WTC11 (cell line): ENCODE data around the gene M1AP. TPM values are rescaled to one million over a fixed set of nuclear protein-coding genes. Genes with fewer than 3 reads are reported as not detected.

Experiments
- ATAC-seq: fragments of 200-7000 bp; cut with Tn5 transposase; 2 replicates; pipeline ENCODE4 v1.10.0; 2021; ENCODE audit warnings: mild to moderate bottlenecking, moderate library complexity
- CTCF ChIA-PET: fragments of 300-600 bp; sonication (Branson Sonifier 250); formaldehyde crosslinking; loops from one replicate; lab custom pipeline; 2021; ENCODE audit warnings: antibody characterized with exemption; lab: Charles Lee
- POLR2A ChIA-PET: fragments of 350-600 bp; sonication (Branson Sonifier 250); formaldehyde crosslinking; loops from one replicate; lab custom pipeline; 2021; ENCODE audit warnings: antibody characterized with exemption; lab: Charles Lee
- DNase-seq: peaks from one replicate; pipeline ENCODE4 v3.0.0; 2021; ENCODE audit warnings: low spot score
- H3K27ac Mint-ChIP-seq: 2 replicates; pipeline ENCODE4 v1.8.0; 2021; ENCODE audit warnings: mixed read lengths
- H3K27me3 Mint-ChIP-seq: 2 replicates; pipeline ENCODE4 v1.8.0; 2021; ENCODE audit warnings: low read depth, mild to moderate bottlenecking, moderate library complexity, mixed read lengths
- H3K36me3 Mint-ChIP-seq: 2 replicates; pipeline ENCODE4 v1.8.0; 2021; ENCODE audit warnings: mixed read lengths
- H3K4me1 Mint-ChIP-seq: 2 replicates; pipeline ENCODE4 v1.8.0; 2022; ENCODE audit warnings: mixed read lengths
- H3K4me3 Mint-ChIP-seq: 2 replicates; pipeline ENCODE4 v1.8.0; 2021; ENCODE audit warnings: mild to moderate bottlenecking, moderate library complexity, mixed read lengths
- H3K9me3 Mint-ChIP-seq: 2 replicates; pipeline ENCODE4 v1.8.0; 2021; ENCODE audit warnings: mixed read lengths
- ARID4B ChIP-seq: sonication (generic); formaldehyde crosslinking; IDR thresholded peaks from 2 replicates; pipeline ENCODE4 v1.8.0; 2023; ENCODE audit warnings: missing genetic modification reagents, mild to moderate bottlenecking, borderline replicate concordance
- ATF1 ChIP-seq: sonication (generic); formaldehyde crosslinking; IDR thresholded peaks from 2 replicates; pipeline ENCODE4 v1.8.1; 2023; ENCODE audit warnings: mild to moderate bottlenecking, moderate library complexity, missing genetic modification reagents
- ATF6 ChIP-seq: sonication (generic); formaldehyde crosslinking; IDR thresholded peaks from 2 replicates; pipeline ENCODE4 v1.8.1; 2023; ENCODE audit warnings: mild to moderate bottlenecking, missing genetic modification reagents
- CREM ChIP-seq: sonication (generic); formaldehyde crosslinking; IDR thresholded peaks from 2 replicates; pipeline ENCODE4 v1.8.1; 2022; ENCODE audit warnings: mild to moderate bottlenecking, missing genetic modification reagents, moderate library complexity
- E2F1 ChIP-seq: sonication (generic); formaldehyde crosslinking; IDR thresholded peaks from 2 replicates; pipeline ENCODE4 v1.8.0; 2022; ENCODE audit warnings: mild to moderate bottlenecking, missing genetic modification reagents
- GTF2I ChIP-seq: fragments of 250-450 bp; sonication (Bioruptor Pico); conservative IDR thresholded peaks from 2 replicates; pipeline ENCODE4 v1.4.0; 2021; ENCODE audit warnings: mild to moderate bottlenecking
- MXD4 ChIP-seq: fragments of 250-450 bp; sonication (Bioruptor Pico); IDR thresholded peaks from 2 replicates; pipeline ENCODE4 v1.8.0; 2021; ENCODE audit warnings: mild to moderate bottlenecking, moderate library complexity, borderline replicate concordance
- MYBL2 ChIP-seq: sonication (generic); formaldehyde crosslinking; IDR thresholded peaks from 2 replicates; pipeline ENCODE4 v1.8.1; 2023; ENCODE audit warnings: mild to moderate bottlenecking, moderate library complexity, missing genetic modification reagents
- NFE2L1 ChIP-seq: sonication (generic); formaldehyde crosslinking; IDR thresholded peaks from 2 replicates; pipeline ENCODE4 v1.8.1; 2023; ENCODE audit warnings: missing genetic modification reagents
- SP1 ChIP-seq: sonication (generic); formaldehyde crosslinking; conservative IDR thresholded peaks from 2 replicates; pipeline ENCODE4 v1.8.1; 2022; ENCODE audit warnings: missing genetic modification reagents
- USF2 ChIP-seq: sonication (generic); formaldehyde crosslinking; IDR thresholded peaks from 2 replicates; pipeline ENCODE4 v1.8.1; 2023; ENCODE audit warnings: mild to moderate bottlenecking, missing genetic modification reagents, moderate library complexity
- ZBTB21 ChIP-seq: sonication (generic); formaldehyde crosslinking; IDR thresholded peaks from 2 replicates; pipeline ENCODE4 v1.8.1; 2023; ENCODE audit warnings: mild to moderate bottlenecking, missing genetic modification reagents, borderline replicate concordance
- ZBTB43 ChIP-seq: sonication (generic); formaldehyde crosslinking; IDR thresholded peaks from 2 replicates; pipeline ENCODE4 v1.8.1; 2023; ENCODE audit warnings: mild to moderate bottlenecking, missing genetic modification reagents
- ZNF121 ChIP-seq: sonication (generic); formaldehyde crosslinking; IDR thresholded peaks from 2 replicates; pipeline ENCODE4 v1.8.0; 2023; ENCODE audit warnings: missing genetic modification reagents
- ZNF138 ChIP-seq: sonication (generic); formaldehyde crosslinking; conservative IDR thresholded peaks from 2 replicates; pipeline ENCODE4 v1.8.1; 2022; ENCODE audit warnings: mild to moderate bottlenecking, moderate library complexity, missing genetic modification reagents
- ZNF232 ChIP-seq: sonication (generic); formaldehyde crosslinking; IDR thresholded peaks from 2 replicates; pipeline ENCODE4 v1.8.0; 2022; ENCODE audit warnings: mild to moderate bottlenecking, missing genetic modification reagents
- ZNF671 ChIP-seq: fragments of 250-450 bp; sonication (Bioruptor Pico); IDR thresholded peaks from 2 replicates; pipeline ENCODE4 v1.8.0; 2021; ENCODE audit warnings: mild to moderate bottlenecking
- total RNA-seq: library from RNA; stranded (reverse); gene quantifications from 3 replicates; pipeline ENCODE4 v1.2.3, GENCODE V29; 2021
- TF ChIP-seq, protein P1 (sequence below): fragments of 250-450 bp; sonication (Bioruptor Pico); IDR thresholded peaks from 2 replicates; pipeline ENCODE4 v1.9.0; 2021; ENCODE audit warnings: mild to moderate bottlenecking, borderline replicate concordance
- TF ChIP-seq, protein P2 (sequence below): sonication (generic); formaldehyde crosslinking; IDR thresholded peaks from 2 replicates; pipeline ENCODE4 v1.8.0; 2022; ENCODE audit warnings: mild to moderate bottlenecking, missing genetic modification reagents
- TF ChIP-seq, protein P3 (sequence below): fragments of 250-450 bp; sonication (Bioruptor Pico); IDR thresholded peaks from 2 replicates; pipeline ENCODE4 v1.9.0; 2021; ENCODE audit warnings: mild to moderate bottlenecking

Gene M1AP
- total RNA-seq, 1 experiment from 2014 or later, result 5.9 TPM

GRCh38 chr2:74558284-74559230 is 89.6 kb downstream of the M1AP start (continued):
- TF ChIP-seq NFE2L1 (CRISPR knock-in tag) (no peak), ATF6 (CRISPR knock-in tag) (no peak), ZNF138 (CRISPR knock-in tag) (no peak), USF2 (CRISPR knock-in tag) (no peak), ZNF232 (no peak), MXD4 (CRISPR knock-in tag) (no peak)
- TF ChIP-seq, protein P1, sequence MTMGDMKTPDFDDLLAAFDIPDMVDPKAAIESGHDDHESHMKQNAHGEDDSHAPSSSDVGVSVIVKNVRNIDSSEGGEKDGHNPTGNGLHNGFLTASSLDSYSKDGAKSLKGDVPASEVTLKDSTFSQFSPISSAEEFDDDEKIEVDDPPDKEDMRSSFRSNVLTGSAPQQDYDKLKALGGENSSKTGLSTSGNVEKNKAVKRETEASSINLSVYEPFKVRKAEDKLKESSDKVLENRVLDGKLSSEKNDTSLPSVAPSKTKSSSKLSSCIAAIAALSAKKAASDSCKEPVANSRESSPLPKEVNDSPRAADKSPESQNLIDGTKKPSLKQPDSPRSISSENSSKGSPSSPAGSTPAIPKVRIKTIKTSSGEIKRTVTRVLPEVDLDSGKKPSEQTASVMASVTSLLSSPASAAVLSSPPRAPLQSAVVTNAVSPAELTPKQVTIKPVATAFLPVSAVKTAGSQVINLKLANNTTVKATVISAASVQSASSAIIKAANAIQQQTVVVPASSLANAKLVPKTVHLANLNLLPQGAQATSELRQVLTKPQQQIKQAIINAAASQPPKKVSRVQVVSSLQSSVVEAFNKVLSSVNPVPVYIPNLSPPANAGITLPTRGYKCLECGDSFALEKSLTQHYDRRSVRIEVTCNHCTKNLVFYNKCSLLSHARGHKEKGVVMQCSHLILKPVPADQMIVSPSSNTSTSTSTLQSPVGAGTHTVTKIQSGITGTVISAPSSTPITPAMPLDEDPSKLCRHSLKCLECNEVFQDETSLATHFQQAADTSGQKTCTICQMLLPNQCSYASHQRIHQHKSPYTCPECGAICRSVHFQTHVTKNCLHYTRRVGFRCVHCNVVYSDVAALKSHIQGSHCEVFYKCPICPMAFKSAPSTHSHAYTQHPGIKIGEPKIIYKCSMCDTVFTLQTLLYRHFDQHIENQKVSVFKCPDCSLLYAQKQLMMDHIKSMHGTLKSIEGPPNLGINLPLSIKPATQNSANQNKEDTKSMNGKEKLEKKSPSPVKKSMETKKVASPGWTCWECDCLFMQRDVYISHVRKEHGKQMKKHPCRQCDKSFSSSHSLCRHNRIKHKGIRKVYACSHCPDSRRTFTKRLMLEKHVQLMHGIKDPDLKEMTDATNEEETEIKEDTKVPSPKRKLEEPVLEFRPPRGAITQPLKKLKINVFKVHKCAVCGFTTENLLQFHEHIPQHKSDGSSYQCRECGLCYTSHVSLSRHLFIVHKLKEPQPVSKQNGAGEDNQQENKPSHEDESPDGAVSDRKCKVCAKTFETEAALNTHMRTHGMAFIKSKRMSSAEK (CRISPR knock-in tag), result no peak

GRCh38 chr2:74556831-74557370 is 91.2 kb downstream of the M1AP start:
- ATAC-seq, result no peak
- Mint-ChIP-seq H3K4me3 (no peak overlapping the region), H3K27ac (no peak overlapping the region), H3K4me1 (peaks cover 23% of the 10 kb centered on the region), H3K36me3 (no peaks in the 10 kb centered on the region), H3K27me3 (peaks cover 64% of the 10 kb centered on the region), H3K9me3 (no peaks in the 10 kb centered on the region)
- CTCF ChIA-PET, result no interaction called here
- POLR2A ChIA-PET, result no interaction called here
- DNase-seq, result no peak
- no peak for TF ChIP-seq ZNF671 (CRISPR knock-in tag)
- TF ChIP-seq, protein P2, sequence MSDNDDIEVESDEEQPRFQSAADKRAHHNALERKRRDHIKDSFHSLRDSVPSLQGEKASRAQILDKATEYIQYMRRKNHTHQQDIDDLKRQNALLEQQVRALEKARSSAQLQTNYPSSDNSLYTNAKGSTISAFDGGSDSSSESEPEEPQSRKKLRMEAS (CRISPR knock-in tag), result no peak
- no peak for TF ChIP-seq GTF2I
- no peak for TF ChIP-seq ZNF121
- TF ChIP-seq ATF1 (CRISPR knock-in tag), result no peak
- no peak for TF ChIP-seq ARID4B (CRISPR knock-in tag)
- no peak for TF ChIP-seq E2F1 (CRISPR knock-in tag)
- TF ChIP-seq, protein P3, sequence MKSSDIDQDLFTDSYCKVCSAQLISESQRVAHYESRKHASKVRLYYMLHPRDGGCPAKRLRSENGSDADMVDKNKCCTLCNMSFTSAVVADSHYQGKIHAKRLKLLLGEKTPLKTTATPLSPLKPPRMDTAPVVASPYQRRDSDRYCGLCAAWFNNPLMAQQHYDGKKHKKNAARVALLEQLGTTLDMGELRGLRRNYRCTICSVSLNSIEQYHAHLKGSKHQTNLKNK (CRISPR knock-in tag), result no peak
- TF ChIP-seq CREM (CRISPR knock-in tag), result no peak
- TF ChIP-seq SP1 (CRISPR knock-in tag), result no peak
- TF ChIP-seq ZNF232, result no peak
- TF ChIP-seq ZBTB21 (CRISPR knock-in tag), result no peak
- TF ChIP-seq MYBL2 (CRISPR knock-in tag), result no peak
- no peak for TF ChIP-seq ZBTB43 (CRISPR knock-in tag)
